IMR-90 (cell line): ENCODE results near the gene KATNB1. TPM values are rescaled to one million over a fixed set of nuclear protein-coding genes. Genes with fewer than 3 reads are reported as not detected.

Experiments
- ATAC-seq: fragments of 200-7000 bp; cut with Tn5 transposase; 2 replicates; pipeline ENCODE4 v1.9.1; 2020; ENCODE audit warnings: low read depth, mild to moderate bottlenecking, moderate library complexity
- BruUV-seq: library from RNA; stranded (reverse); fragments of 400-500 nt; replicated peaks from 2 replicates; lab custom pipeline; 2021; lab: Mats Ljungman, UMichigan
- CTCF ChIA-PET: fragments of 300-600 bp; formaldehyde crosslinking; extraction: SDS; loops from one replicate; lab custom pipeline; 2021; ENCODE audit warnings: antibody characterized with exemption; lab: Yijun Ruan, JAX
- POLR2A ChIA-PET: fragments of 300-600 bp; sonication (Branson Sonifier 250); formaldehyde crosslinking; loops from one replicate; lab custom pipeline; 2022; ENCODE audit warnings: antibody characterized with exemption; ENCODE audit not compliant: unreplicated experiment; lab: Charles Lee
- DNase-seq: peaks from one replicate; pipeline ENCODE4 v3.0.0; 2013
- H2AFZ ChIP-seq: replicated peaks from 2 replicates; pipeline ENCODE3; 2013; ENCODE audit warnings: low read length, mild to moderate bottlenecking; ENCODE audit not compliant: poor library complexity
- H2AK5ac ChIP-seq: 2 replicates; pipeline ENCODE4 v1.6.1; 2013; ENCODE audit warnings: low read depth, low read length, inconsistent platforms
- H2AK9ac ChIP-seq: replicated peaks from 2 replicates; pipeline ENCODE3; 2013; ENCODE audit warnings: mild to moderate bottlenecking, low read depth, low read length, moderate library complexity; ENCODE audit not compliant: poor library complexity
- H2BK120ac ChIP-seq: 2 replicates; pipeline ENCODE4 v1.6.1; 2013; ENCODE audit warnings: low read depth, low read length, inconsistent platforms
- H2BK15ac ChIP-seq: 3 replicates; pipeline ENCODE4 v1.6.1; 2013; ENCODE audit warnings: low read depth, low read length, inconsistent platforms
- H2BK20ac ChIP-seq: 2 replicates; pipeline ENCODE4 v1.6.1; 2013; ENCODE audit warnings: low read depth, mild to moderate bottlenecking, inconsistent platforms, low read length, moderate library complexity
- H2BK5ac ChIP-seq: 2 replicates; pipeline ENCODE4 v1.6.1; 2013; ENCODE audit warnings: mild to moderate bottlenecking, low read depth, low read length, inconsistent platforms; ENCODE audit not compliant: poor library complexity, severe bottlenecking
- H3K14ac ChIP-seq: replicated peaks from 2 replicates; pipeline ENCODE4 v1.6.1; 2013; ENCODE audit warnings: low read depth, low read length, inconsistent platforms
- H3K18ac ChIP-seq: 2 replicates; pipeline ENCODE4 v1.6.1; 2013; ENCODE audit warnings: low read depth, low read length, control low read depth
- H3K23ac ChIP-seq: 2 replicates; pipeline ENCODE4 v1.6.1; 2013; ENCODE audit warnings: low read depth, low read length, inconsistent platforms
- H3K27ac ChIP-seq: 2 replicates; pipeline ENCODE4 v1.5.1; 2013; ENCODE audit warnings: mild to moderate bottlenecking, control low read depth, low read length; ENCODE audit not compliant: insufficient read depth
- H3K27me3 ChIP-seq: 2 replicates; pipeline ENCODE4 v1.6.1; 2013; ENCODE audit warnings: low read length; ENCODE audit not compliant: control insufficient read depth, insufficient read depth
- H3K36me3 ChIP-seq: 2 replicates; pipeline ENCODE4 v1.6.1; 2013; ENCODE audit warnings: low read length, mixed read lengths; ENCODE audit not compliant: control insufficient read depth, insufficient read depth
- H3K4ac ChIP-seq: 2 replicates; pipeline ENCODE4 v1.6.1; 2013; ENCODE audit warnings: low read depth, low read length, inconsistent platforms
- H3K4me1 ChIP-seq: 2 replicates; pipeline ENCODE4 v1.6.1; 2013; ENCODE audit warnings: low read length, mixed read lengths; ENCODE audit not compliant: control insufficient read depth, insufficient read depth
- H3K4me2 ChIP-seq: 2 replicates; pipeline ENCODE4 v1.6.1; 2013; ENCODE audit warnings: low read depth, mild to moderate bottlenecking, control low read depth, low read length, moderate library complexity
- H3K4me3 ChIP-seq: 2 replicates; pipeline ENCODE4 v1.5.1; 2013; ENCODE audit warnings: low read depth, mild to moderate bottlenecking, control low read depth, low read length, moderate library complexity; ENCODE audit not compliant: insufficient read depth
- H3K56ac ChIP-seq: 2 replicates; pipeline ENCODE4 v1.6.1; 2013; ENCODE audit warnings: low read length, inconsistent platforms; ENCODE audit not compliant: insufficient read depth; ENCODE audit errors: extremely low read depth
- H3K79me1 ChIP-seq, 2 experiments: 2 replicates each; pipeline ENCODE4 v1.6.1; 2013; ENCODE audit warnings: low read length in 2 of 2, inconsistent platforms in 1 of 2, low read depth in 1 of 2
- H3K9ac ChIP-seq: 2 replicates; pipeline ENCODE4 v1.6.1; 2013; ENCODE audit warnings: low read depth, low read length, control low read depth
- H3K9me1 ChIP-seq: 2 replicates; pipeline ENCODE4 v1.6.1; 2013; ENCODE audit warnings: low read length, inconsistent platforms; ENCODE audit not compliant: insufficient read depth
- H3K9me3 ChIP-seq: 2 replicates; pipeline ENCODE4 v1.6.1; 2013; ENCODE audit warnings: low read length; ENCODE audit not compliant: control insufficient read depth, insufficient read depth
- H4K20me1 ChIP-seq: 2 replicates; pipeline ENCODE4 v1.6.1; 2013; ENCODE audit warnings: low read length, inconsistent platforms; ENCODE audit not compliant: insufficient read depth
- H4K5ac ChIP-seq: 2 replicates; pipeline ENCODE4 v1.6.1; 2013; ENCODE audit warnings: mild to moderate bottlenecking, low read depth, low read length, control low read depth
- H4K8ac ChIP-seq, 2 experiments: 2 replicates each; pipeline ENCODE4 v1.6.1; 2013; ENCODE audit warnings: low read depth in 2 of 2, low read length in 2 of 2, control low read depth in 1 of 2, inconsistent platforms in 1 of 2
- H4K91ac ChIP-seq: 2 replicates; pipeline ENCODE4 v1.6.1; 2013; ENCODE audit warnings: low read depth, low read length, inconsistent platforms; ENCODE audit not compliant: insufficient read depth
- MXI1 ChIP-seq: IDR thresholded peaks from 2 replicates; pipeline ENCODE4 v1.6.1; 2012; ENCODE audit warnings: low read depth, mild to moderate bottlenecking, low read length, moderate library complexity, borderline replicate concordance
- POLR2A ChIP-seq: IDR thresholded peaks from 2 replicates; pipeline ENCODE4 v1.6.1; 2012; ENCODE audit warnings: mild to moderate bottlenecking, low read depth, low read length
- WGBS, 2 experiments: methylation state at CpG; one replicate each; pipeline versions ENCODE4 v1.1.5 to v1.1.7; 2013; ENCODE audit warnings: missing lambda C conversion rate in 2 of 2; ENCODE audit not compliant: insufficient read length in 1 of 2; ENCODE audit errors: extremely low coverage in 2 of 2; 5-methylcytosine and 5-hydroxymethylcytosine counted together
- dilution Hi-C: fragments of 300-500 bp; cut with HindIII; formaldehyde crosslinking; loops from one replicate; pipeline ENCODE4 v1.14.3; 2018; ENCODE audit warnings: low sequenced_read_pairs; ENCODE audit not compliant: unreplicated experiment
- in situ Hi-C: fragments of 300-500 bp; cut with MboI; formaldehyde crosslinking; loops from 3 replicates; pipeline ENCODE4 v1.14.3; 2019; ENCODE audit warnings: low sequenced_read_pairs, inconsistent platforms, mixed read lengths
- intact Hi-C: fragments of 100-400 bp; cut with micrococcal nuclease; formaldehyde crosslinking; loops from 2 replicates; pipeline ENCODE4 v1.10.0; 2022
- polyA plus RNA-seq, 3 experiments: library from polyadenylated mRNA; depleted of rRNA; stranded (reverse); fragments of >200 nt; gene quantifications; 2 replicates each; pipeline ENCODE4 v1.2.3, GENCODE V29; 2012; ENCODE audit warnings: low replicate concordance in 1 of 3
- total RNA-seq: library from RNA; depleted of rRNA; stranded (reverse); fragments of >200 nt; gene quantifications from 2 replicates; pipeline ENCODE4 v1.2.3, GENCODE V29; 2012
- TF ChIP-seq, protein P1 (sequence below): conservative IDR thresholded peaks from 2 replicates; pipeline ENCODE4 v1.5.1; 2012; ENCODE audit warnings: mild to moderate bottlenecking, low read depth, low read length, improper control_type of control experiment

Gene KATNB1
- total and polyA plus RNA-seq, 2 of the 4 experiments (the other 2 are of a cell fraction) = 10.9 to 23.5 TPM

DNA sequence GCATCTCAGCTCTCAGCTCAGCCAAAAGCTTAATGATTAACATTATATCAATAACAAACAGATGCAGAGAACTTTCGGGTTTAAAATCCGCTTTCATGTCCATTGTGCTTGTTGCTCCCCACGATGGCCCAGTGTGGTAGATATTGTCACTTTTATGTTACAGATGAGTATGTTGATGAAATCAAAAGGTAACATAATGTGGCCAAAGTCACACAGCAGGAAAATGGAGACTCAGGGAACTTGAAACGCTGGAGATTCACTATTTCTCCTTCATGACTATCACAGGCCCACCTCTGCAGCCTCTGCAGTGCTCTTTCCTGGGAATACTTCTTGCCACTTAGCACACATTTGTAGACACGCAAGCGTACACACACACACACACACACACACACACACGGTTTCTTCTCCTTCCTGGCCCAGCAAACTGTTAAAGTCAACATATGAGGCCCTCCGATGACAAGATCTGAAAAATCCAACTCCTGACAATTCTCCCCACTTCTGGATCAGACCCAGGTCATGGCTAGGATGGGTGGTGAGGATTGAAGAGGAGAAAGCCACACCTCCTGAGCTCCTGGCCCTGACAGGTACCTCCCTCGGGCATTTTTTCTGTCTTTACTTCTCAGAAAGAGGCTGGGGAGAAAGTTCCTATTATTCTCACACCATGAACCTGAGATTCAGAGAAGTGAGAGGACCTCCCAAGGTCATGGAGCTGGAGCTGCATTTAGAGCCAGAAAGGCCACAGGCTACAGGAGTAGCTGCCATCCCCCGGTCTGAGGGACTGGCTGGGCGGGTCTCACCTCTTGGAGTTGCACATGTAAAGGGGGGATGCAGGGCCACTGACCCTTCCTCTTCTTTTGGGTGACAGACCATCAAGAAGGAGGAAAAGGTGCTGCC, 31.3 kb upstream of the KATNB1 start:
- ChIA-PET POLR2A (no interaction called here), CTCF (no interaction called here)
- ATAC-seq (no peak), DNase-seq (no peak)
- no peak overlapping the region for H2BK5ac ChIP-seq
- H2BK15ac ChIP-seq = no peak overlapping the region
- H2BK20ac ChIP-seq = no peak overlapping the region
- H3K18ac ChIP-seq = no peak overlapping the region
- H3K4me2 ChIP-seq = no peak overlapping the region
- in situ Hi-C loops = no loop called here
- H3K9me3 ChIP-seq = no peaks in the 10 kb centered on the region
- H2AK5ac ChIP-seq = no peak overlapping the region
- no peak overlapping the region for H4K8ac ChIP-seq
- no peaks in the 10 kb centered on the region for H3K4me1 ChIP-seq
- no peaks in the 10 kb centered on the region for H4K20me1 ChIP-seq
- no peak overlapping the region for H4K91ac ChIP-seq
- WGBS, 2 experiments = 76% methylated on average over 2 of the region's 11 CpGs; no CpG with 5 or more reads in 1 of the 2 experiments
- H3K4ac ChIP-seq = no peak overlapping the region
- no peaks in the 10 kb centered on the region for H3K36me3 ChIP-seq
- H3K9me1 ChIP-seq = no peaks in the 10 kb centered on the region
- no peaks in the 10 kb centered on the region for H3K79me1 ChIP-seq
- no peak overlapping the region for H3K14ac ChIP-seq
- H4K5ac ChIP-seq = no peak overlapping the region
- H3K9ac ChIP-seq = no peak overlapping the region
- peaks cover 44% of the 10 kb centered on the region for H3K27me3 ChIP-seq
- no peak overlapping the region for H3K56ac ChIP-seq
- no TSS peak for BruUV-seq
- no peak overlapping the region for H3K4me3 ChIP-seq
- no peak overlapping the region for H3K23ac ChIP-seq
- TF ChIP-seq, protein P1, sequence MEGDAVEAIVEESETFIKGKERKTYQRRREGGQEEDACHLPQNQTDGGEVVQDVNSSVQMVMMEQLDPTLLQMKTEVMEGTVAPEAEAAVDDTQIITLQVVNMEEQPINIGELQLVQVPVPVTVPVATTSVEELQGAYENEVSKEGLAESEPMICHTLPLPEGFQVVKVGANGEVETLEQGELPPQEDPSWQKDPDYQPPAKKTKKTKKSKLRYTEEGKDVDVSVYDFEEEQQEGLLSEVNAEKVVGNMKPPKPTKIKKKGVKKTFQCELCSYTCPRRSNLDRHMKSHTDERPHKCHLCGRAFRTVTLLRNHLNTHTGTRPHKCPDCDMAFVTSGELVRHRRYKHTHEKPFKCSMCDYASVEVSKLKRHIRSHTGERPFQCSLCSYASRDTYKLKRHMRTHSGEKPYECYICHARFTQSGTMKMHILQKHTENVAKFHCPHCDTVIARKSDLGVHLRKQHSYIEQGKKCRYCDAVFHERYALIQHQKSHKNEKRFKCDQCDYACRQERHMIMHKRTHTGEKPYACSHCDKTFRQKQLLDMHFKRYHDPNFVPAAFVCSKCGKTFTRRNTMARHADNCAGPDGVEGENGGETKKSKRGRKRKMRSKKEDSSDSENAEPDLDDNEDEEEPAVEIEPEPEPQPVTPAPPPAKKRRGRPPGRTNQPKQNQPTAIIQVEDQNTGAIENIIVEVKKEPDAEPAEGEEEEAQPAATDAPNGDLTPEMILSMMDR = no peak
- TF ChIP-seq MXI1 (no peak), POLR2A (no peak)
- no peak overlapping the region for H3K27ac ChIP-seq
- intact Hi-C loops = no loop called here
- no peak overlapping the region for H2BK120ac ChIP-seq
- dilution Hi-C loops = no loop called here
- H2AFZ ChIP-seq = no peak overlapping the region
- no peak overlapping the region for H2AK9ac ChIP-seq
